H1 (cell line): ENCODE results near the gene STXBP6. TPM values are rescaled to one million over a fixed set of nuclear protein-coding genes. Genes with fewer than 3 reads are reported as not detected.

ENCODE experiments used
- BCL11A ChIP-seq, 2 experiments: IDR thresholded peaks; one replicate each; pipeline ENCODE4 v1.6.1; 2011; ENCODE audit warnings: low read depth in 2 of 2, low read length in 2 of 2, mild to moderate bottlenecking in 2 of 2
- JUND ChIP-seq: IDR thresholded peaks from 2 replicates; pipeline ENCODE4 v1.6.1; 2011; ENCODE audit warnings: mild to moderate bottlenecking, improper control_type of control experiment, low read length
- polyA plus RNA-seq, 7 experiments: library from polyadenylated mRNA; depleted of rRNA in 3 of 7; stranded (reverse) in 5 of 7; unstranded in 2 of 7; fragments of >200 nt in 5 of 7; fragments of 200-250 nt in 2 of 7; gene quantifications; 1 replicate in 5 of 7; 2 replicates in 1 of 7; 4 replicates in 1 of 7; pipeline versions ENCODE4 v1.2.1 to v1.2.3, GENCODE V29; 2011 to 2013; ENCODE audit warnings: missing spikeins in 2 of 7, mixed read lengths in 2 of 7
- total RNA-seq: library from RNA; stranded (reverse); fragmentation: NEBNext Ultra II Directional; extraction: Animal tissue kit (Norgen Biotek cat#: 25700); gene quantifications from 2 replicates; pipeline ENCODE4 v1.2.1, GENCODE V29; 2021
- TF ChIP-seq, protein P1 (sequence below): fragments of 300-600 bp; sonication (generic); IDR thresholded peaks from 2 replicates; pipeline ENCODE4 v1.7.1; 2012; ENCODE audit warnings: low read length, moderate library complexity, mild to moderate bottlenecking, inconsistent platforms; ENCODE audit not compliant: insufficient replicate concordance

The STXBP6 gene
- total and polyA plus RNA-seq, 2 of the 8 experiments (the other 6 are each of a cell fraction or from before 2014, with no cell fraction given), result 9.4 to 18.1 TPM

DNA sequence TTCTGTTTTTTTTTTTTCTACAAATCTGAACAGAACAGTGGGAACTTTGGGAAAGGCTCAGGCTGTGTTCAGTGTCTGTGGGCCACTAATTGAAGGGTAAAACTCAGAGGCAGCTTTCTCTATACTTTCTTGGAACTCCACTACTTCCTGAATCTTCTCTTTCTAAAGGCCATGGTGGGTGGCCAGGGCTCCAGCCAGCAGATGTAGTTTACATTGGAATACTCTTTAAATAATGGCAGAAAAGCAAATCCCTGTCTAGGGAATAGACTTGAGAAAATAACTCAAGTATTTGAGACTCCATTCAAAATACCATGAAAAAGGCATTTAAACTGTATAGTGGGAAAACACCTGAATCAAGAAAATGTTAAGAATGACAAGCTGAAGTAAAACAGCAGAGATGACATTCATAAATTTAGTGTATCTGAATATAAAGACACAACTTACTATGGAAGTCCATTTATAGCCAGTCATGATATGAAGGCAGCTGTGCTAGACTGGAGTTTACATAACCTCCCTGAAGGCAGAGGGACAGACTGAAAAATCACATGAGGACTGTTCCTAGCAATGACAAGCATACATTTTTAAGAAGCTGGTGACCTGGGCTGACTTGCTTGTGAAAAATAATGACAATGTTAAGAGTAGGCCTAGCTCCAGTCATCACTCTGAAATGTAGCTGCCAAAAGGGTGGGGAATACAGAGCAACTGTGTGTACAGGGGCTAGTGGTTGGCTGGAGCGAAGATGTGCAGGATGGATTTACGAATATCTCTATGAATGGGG, 168.6 kb downstream of the STXBP6 start (continued):
- TF ChIP-seq, protein P1, sequence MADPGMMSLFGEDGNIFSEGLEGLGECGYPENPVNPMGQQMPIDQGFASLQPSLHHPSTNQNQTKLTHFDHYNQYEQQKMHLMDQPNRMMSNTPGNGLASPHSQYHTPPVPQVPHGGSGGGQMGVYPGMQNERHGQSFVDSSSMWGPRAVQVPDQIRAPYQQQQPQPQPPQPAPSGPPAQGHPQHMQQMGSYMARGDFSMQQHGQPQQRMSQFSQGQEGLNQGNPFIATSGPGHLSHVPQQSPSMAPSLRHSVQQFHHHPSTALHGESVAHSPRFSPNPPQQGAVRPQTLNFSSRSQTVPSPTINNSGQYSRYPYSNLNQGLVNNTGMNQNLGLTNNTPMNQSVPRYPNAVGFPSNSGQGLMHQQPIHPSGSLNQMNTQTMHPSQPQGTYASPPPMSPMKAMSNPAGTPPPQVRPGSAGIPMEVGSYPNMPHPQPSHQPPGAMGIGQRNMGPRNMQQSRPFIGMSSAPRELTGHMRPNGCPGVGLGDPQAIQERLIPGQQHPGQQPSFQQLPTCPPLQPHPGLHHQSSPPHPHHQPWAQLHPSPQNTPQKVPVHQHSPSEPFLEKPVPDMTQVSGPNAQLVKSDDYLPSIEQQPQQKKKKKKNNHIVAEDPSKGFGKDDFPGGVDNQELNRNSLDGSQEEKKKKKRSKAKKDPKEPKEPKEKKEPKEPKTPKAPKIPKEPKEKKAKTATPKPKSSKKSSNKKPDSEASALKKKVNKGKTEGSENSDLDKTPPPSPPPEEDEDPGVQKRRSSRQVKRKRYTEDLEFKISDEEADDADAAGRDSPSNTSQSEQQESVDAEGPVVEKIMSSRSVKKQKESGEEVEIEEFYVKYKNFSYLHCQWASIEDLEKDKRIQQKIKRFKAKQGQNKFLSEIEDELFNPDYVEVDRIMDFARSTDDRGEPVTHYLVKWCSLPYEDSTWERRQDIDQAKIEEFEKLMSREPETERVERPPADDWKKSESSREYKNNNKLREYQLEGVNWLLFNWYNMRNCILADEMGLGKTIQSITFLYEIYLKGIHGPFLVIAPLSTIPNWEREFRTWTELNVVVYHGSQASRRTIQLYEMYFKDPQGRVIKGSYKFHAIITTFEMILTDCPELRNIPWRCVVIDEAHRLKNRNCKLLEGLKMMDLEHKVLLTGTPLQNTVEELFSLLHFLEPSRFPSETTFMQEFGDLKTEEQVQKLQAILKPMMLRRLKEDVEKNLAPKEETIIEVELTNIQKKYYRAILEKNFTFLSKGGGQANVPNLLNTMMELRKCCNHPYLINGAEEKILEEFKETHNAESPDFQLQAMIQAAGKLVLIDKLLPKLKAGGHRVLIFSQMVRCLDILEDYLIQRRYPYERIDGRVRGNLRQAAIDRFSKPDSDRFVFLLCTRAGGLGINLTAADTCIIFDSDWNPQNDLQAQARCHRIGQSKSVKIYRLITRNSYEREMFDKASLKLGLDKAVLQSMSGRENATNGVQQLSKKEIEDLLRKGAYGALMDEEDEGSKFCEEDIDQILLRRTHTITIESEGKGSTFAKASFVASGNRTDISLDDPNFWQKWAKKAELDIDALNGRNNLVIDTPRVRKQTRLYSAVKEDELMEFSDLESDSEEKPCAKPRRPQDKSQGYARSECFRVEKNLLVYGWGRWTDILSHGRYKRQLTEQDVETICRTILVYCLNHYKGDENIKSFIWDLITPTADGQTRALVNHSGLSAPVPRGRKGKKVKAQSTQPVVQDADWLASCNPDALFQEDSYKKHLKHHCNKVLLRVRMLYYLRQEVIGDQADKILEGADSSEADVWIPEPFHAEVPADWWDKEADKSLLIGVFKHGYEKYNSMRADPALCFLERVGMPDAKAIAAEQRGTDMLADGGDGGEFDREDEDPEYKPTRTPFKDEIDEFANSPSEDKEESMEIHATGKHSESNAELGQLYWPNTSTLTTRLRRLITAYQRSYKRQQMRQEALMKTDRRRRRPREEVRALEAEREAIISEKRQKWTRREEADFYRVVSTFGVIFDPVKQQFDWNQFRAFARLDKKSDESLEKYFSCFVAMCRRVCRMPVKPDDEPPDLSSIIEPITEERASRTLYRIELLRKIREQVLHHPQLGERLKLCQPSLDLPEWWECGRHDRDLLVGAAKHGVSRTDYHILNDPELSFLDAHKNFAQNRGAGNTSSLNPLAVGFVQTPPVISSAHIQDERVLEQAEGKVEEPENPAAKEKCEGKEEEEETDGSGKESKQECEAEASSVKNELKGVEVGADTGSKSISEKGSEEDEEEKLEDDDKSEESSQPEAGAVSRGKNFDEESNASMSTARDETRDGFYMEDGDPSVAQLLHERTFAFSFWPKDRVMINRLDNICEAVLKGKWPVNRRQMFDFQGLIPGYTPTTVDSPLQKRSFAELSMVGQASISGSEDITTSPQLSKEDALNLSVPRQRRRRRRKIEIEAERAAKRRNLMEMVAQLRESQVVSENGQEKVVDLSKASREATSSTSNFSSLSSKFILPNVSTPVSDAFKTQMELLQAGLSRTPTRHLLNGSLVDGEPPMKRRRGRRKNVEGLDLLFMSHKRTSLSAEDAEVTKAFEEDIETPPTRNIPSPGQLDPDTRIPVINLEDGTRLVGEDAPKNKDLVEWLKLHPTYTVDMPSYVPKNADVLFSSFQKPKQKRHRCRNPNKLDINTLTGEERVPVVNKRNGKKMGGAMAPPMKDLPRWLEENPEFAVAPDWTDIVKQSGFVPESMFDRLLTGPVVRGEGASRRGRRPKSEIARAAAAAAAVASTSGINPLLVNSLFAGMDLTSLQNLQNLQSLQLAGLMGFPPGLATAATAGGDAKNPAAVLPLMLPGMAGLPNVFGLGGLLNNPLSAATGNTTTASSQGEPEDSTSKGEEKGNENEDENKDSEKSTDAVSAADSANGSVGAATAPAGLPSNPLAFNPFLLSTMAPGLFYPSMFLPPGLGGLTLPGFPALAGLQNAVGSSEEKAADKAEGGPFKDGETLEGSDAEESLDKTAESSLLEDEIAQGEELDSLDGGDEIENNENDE, result no peak
- TF ChIP-seq BCL11A (IDR thresholded peaks at IDR 0.05; ENCODE audit: low read depth in 2 of 2, low read length in 2 of 2) (no peak), JUND (no peak)
